Suprapubic skin (tissue), 4 donors: ENCODE results near the gene MCUR1.

Experiments
- POLR2A ChIP-seq, 2 donors: fragments of 450-650 bp; IDR thresholded peaks; one replicate each; pipeline ENCODE4 v1.6.1; 2017; ENCODE audit warnings: antibody characterized with exemption in 2 of 2, mild to moderate bottlenecking in 2 of 2, moderate library complexity in 2 of 2
- POLR2AphosphoS5 ChIP-seq, 3 donors: sonication (generic); formaldehyde crosslinking; IDR thresholded peaks; one replicate each; pipeline ENCODE4 v1.6.1; 2017; ENCODE audit warnings: antibody characterized with exemption in 3 of 3
- TF ChIP-seq, protein P1 (sequence below), 2 donors: fragments of 200-600 bp in 1 of 2; fragments of 450-650 bp in 1 of 2; sonication (generic) in 1 of 2; IDR thresholded peaks; one replicate each; pipeline ENCODE4 v1.5.1; 2016 to 2019; ENCODE audit warnings: antibody characterized with exemption in 2 of 2, mild to moderate bottlenecking in 1 of 2, moderate library complexity in 1 of 2

DNA sequence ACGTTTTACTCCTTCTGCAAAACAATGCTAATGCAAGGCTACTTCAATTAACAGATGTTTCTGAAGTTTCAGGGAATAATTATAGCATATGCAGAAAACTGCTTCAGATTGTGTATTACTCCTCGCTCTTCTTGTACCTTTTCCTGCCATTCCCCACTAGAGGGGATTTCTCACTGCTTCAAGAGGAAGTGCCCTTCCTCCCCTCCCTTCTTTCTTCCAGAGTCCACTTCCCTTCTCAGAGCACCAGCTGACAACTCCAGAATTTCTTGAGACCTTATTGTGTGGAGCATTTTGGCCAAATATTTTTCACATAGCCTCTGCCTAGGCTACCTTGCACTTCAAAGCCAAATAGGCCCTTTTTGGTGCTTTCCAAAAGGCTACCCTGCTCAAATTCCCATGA lies 12.7 kb upstream of the MCUR1 start:
- TF ChIP-seq, protein P1, sequence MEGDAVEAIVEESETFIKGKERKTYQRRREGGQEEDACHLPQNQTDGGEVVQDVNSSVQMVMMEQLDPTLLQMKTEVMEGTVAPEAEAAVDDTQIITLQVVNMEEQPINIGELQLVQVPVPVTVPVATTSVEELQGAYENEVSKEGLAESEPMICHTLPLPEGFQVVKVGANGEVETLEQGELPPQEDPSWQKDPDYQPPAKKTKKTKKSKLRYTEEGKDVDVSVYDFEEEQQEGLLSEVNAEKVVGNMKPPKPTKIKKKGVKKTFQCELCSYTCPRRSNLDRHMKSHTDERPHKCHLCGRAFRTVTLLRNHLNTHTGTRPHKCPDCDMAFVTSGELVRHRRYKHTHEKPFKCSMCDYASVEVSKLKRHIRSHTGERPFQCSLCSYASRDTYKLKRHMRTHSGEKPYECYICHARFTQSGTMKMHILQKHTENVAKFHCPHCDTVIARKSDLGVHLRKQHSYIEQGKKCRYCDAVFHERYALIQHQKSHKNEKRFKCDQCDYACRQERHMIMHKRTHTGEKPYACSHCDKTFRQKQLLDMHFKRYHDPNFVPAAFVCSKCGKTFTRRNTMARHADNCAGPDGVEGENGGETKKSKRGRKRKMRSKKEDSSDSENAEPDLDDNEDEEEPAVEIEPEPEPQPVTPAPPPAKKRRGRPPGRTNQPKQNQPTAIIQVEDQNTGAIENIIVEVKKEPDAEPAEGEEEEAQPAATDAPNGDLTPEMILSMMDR (IDR thresholded peaks at IDR 0.05) = no peak
- no peak for TF ChIP-seq POLR2A (IDR thresholded peaks at IDR 0.05)
- no peak for TF ChIP-seq POLR2AphosphoS5 (IDR thresholded peaks at IDR 0.05)
